HG02973 (cell line): ENCODE data around the gene KBTBD3.

Source experiments
- ATAC-seq: cut with Tn5 transposase; IDR thresholded peaks from one replicate; pipeline ENCODE4 v1.9.1; 2021; ENCODE audit warnings: moderate library complexity; ENCODE audit not compliant: unreplicated experiment

KBTBD3 gene

DNA sequence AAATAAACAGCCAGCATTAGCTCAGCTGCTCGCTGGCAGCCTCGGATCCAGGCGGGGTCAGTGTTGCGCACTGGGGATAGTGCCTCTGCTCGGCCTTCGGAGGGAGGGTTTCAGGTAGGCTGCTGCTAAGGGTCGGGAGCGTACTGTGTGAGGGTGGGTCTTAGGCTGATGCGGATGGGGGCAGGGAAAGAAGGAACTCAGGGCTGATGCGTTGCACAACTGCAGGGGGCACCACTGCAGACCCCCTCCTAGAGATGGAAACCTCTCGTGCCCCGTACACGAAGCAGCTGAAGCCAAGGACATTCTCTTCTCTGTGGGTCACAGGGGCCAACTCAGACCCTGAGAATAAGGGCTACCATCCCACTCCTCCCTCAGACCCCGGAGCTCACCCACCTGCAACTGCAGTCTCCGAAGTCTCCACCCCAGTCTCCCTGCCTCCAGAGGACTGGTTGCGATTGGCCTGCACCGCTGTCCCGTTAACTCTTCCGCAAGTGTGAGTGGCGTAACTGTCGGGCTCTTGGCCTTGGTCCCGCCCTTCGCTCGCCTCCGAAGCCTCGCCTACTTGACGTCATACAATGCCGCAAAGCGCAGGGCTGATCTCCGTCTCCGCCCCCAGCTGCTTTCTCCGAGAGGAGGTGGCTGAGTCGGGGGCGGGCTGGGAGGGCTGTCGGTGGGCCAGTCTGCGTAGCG is at the start of gene KBTBD3:
Gene KBTBD3, minus strand, starts transcription at position 429 of the 690 bp plus-strand sequence. CDS start 18,250 bp downstream, outside the sequence.
- peak; percentile 96 for ATAC-seq

GRCh38 chr11:106121570-106122320 is 44.6 kb upstream of the KBTBD3 start:
- ATAC-seq: no peak

GRCh38 chr11:106105986-106106385 is 28.8 kb upstream of the KBTBD3 start:
- no peak for ATAC-seq

DNA sequence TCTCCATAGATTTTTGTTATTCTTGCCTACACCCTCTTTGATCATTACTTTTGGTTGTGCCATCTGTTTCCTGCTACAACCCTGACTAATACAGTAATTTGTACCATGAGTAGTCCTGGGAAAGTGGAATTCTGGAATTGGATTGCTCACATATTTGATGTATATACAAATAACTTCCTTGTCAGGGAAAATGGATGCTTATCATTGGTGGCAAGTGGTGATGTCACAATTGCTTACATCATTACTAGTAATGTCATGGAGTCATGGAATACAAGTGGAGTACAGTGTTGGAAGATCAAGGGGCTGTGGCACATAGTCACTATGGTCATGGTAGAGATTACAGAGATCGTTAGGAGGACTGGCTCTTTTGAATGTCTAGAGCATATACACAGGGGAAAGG is 24.7 kb upstream of the KBTBD3 start:
- ATAC-seq: no peak

GRCh38 chr11:106101370-106101769 is 24.2 kb upstream of the KBTBD3 start:
- no peak for ATAC-seq

- ATAC-seq: no peak
Measured at GRCh38 chr11:106098893-106099553, 21.9 kb upstream of the KBTBD3 start.

GRCh38 chr11:106092446-106092845 is 15.3 kb upstream of the KBTBD3 start:
- ATAC-seq: no peak

GRCh38 chr11:106091480-106092123 is 14.5 kb upstream of the KBTBD3 start:
- peak; percentile 98 for ATAC-seq

- ATAC-seq: no peak
Measured at GRCh38 chr11:106088896-106089295, 11.7 kb upstream of the KBTBD3 start.

DNA sequence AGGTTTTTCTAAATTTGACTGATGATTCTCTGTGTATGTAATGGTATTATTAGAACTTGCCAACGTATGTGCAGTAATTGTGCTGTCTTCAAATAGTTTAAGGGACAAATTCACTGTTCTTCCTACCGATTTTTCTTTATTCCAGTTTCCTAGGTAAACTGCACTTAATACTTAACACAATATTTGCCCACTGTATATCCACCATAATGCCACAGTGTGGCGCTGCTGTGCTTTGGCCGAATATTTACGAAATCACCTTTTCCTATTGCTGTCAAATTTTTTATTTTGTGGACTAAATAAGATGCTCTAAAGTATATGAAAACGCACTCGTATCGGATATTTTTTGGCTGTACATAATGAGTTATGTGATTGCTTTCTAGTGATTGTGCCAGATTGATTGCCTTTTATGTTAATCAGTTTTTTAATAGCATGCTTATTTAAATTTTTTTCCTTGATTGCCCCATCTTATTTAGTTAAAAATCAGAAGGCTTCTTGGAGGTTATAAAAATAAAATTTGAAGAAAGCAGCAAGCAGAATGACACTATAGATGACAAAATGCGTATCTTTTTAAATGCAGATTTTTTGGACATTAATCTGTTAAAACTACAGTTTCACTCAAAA is 10.8 kb upstream of the KBTBD3 start:
- ATAC-seq: no peak

DNA sequence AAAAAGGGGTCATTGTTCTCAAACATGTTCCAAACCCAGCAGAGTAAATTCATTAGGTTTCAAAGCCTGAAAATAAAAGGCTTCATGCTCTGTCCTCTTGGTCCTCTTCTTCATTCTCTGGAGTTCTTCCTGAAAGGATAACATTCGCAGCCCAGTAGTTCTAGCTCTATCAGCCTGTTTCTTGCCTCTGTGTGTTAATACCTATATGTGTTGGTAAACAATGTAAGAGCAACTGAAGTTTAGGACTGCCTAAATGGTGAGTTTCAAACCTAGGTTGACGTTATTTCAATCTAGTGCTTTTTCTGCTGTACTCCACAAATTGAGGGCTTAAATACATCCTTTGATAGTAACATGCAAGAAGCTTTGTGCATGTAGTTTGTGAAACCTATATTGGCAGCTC is 9.7 kb upstream of the KBTBD3 start:
- no peak for ATAC-seq

DNA sequence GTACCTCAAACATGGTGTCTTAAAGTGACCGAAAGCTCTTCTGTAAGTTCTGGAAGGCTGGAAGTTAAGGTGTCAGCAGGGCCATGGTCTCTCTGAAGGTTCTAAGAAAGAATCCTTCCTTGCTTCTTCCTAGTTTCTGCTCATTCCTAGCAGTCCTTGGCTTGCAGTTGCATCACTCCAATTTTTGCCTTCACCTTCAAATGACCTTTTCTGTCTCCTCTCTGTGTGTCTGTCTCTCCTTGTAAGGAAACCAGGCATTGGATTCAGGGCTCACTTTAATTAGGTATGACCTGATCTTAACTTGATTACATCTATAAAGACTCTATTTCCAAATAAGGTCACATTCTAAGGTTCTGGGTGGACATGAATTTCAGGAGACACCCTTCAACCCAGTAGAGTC is 9.0 kb upstream of the KBTBD3 start:
- no peak for ATAC-seq

GRCh38 chr11:106082096-106082495 is 4.9 kb upstream of the KBTBD3 start:
- ATAC-seq: no peak

- peak; percentile 24 for ATAC-seq
Measured at GRCh38 chr11:106077609-106078455, 685 bp upstream of the KBTBD3 start, which contains the start of gene AASDHPPT. TSS of gene AASDHPPT (plus strand) at chr11:106077662. CDS start at chr11:106077711, 49 bp downstream.

DNA sequence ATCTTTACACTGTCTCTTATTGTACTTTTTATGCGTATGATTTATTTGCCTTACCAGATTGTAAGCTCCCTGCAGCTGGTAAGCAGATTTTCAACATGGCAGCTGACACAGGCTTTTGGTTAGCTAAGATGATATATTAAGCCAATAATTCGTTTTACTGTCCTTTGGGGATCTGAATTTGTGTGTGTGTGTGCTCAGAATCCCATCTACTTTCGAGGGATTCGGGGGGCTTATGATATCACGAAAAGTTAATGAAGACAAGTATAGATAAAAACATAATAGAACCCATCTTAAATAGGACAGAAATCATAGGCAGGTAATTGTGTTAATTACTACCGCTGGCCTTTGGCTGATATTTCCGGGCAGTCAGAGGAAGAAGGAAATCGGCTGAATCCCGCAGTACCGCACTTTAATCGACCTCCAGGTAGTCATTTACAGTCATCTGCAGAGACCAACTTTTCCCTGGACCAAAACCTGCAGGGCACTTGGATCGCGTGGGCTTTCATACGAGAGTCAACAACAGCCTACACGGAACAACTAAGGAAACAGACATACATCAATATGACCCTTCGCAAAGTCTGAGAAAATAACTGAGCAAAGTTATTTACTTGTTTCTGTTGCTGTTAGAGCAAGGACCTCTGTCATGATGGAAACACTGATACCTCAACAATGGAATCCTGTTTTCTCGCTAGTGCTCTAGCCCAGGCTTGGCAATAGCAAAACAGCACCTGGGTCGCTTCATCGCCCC is 802 bp downstream of the KBTBD3 start:
- no peak for ATAC-seq

GRCh38 chr11:106072804-106073203 is 4.3 kb downstream of the KBTBD3 start:
- no peak for ATAC-seq

DNA sequence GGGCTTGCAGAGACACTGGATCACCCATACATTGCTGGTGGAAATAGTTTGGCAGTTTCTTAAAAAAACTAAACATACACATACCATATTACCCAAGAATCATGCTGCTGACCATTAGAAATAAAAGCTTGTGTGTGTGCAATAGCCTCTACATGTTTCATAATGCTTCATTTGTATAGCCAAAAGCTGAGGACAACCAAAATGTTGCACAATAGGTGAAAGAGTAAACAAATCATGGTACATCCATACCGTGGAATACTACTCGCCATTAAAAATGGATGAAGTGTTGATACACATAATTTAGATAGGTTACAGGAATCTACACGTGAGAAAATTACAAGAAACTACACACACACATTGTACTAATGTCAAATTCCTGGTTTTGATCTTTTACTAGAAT is 6.5 kb downstream of the KBTBD3 start:
- no peak for ATAC-seq

GRCh38 chr11:106063009-106063408 is 14.1 kb downstream of the KBTBD3 start:
- peak; percentile 61 for ATAC-seq
